HUES6 (cell line): ENCODE data around the gene ALKBH3.

ENCODE experiments used
- H3K27ac ChIP-seq: 2 replicates; pipeline ENCODE4 v1.7.0; 2013; ENCODE audit warnings: low read depth, mild to moderate bottlenecking, low read length, inconsistent platforms
- H3K27me3 ChIP-seq: 2 replicates; pipeline ENCODE4 v1.6.1; 2013; ENCODE audit warnings: low read length; ENCODE audit not compliant: control insufficient read depth, insufficient read depth
- H3K36me3 ChIP-seq: 2 replicates; pipeline ENCODE4 v1.6.1; 2013; ENCODE audit warnings: low read length; ENCODE audit not compliant: control insufficient read depth, insufficient read depth
- H3K4me1 ChIP-seq: 2 replicates; pipeline ENCODE4 v1.6.1; 2013; ENCODE audit warnings: low read length; ENCODE audit not compliant: control insufficient read depth, insufficient read depth
- H3K4me3 ChIP-seq: 2 replicates; pipeline ENCODE4 v1.5.1; 2013; ENCODE audit warnings: low read depth, low read length
- H3K9ac ChIP-seq: one replicate; pipeline ENCODE4 v1.6.1; 2013; ENCODE audit warnings: mild to moderate bottlenecking, low read length
- H3K9me3 ChIP-seq: 2 replicates; pipeline ENCODE4 v1.6.1; 2013; ENCODE audit warnings: low read depth, low read length; ENCODE audit not compliant: control insufficient read depth, insufficient read depth

ALKBH3 gene

GRCh38 chr11:43880640-43881159 lies at the start of gene ALKBH3:
TSS of gene ALKBH3 (plus strand) at chr11:43880831. CDS start at chr11:43882653, 1,822 bp downstream.
- Histone ChIP-seq H3K4me3 (peak within 1 kb of the TSS; percentile 65), H3K27me3 (peaks cover 24% of the 10 kb centered on the region), H3K36me3 (no peaks in the 10 kb centered on the region), H3K9me3 (no peaks in the 10 kb centered on the region), H3K4me1 (no peaks in the 10 kb centered on the region), H3K9ac (peak within 1 kb of the TSS; percentile 75), H3K27ac (no peak within 1 kb of the TSS)

- H3K36me3 ChIP-seq = peaks cover 24% of the 10 kb centered on the region
- no peaks in the 10 kb centered on the region for H3K4me1 ChIP-seq
- no peak overlapping the region for H3K4me3 ChIP-seq
- no peaks in the 10 kb centered on the region for H3K9me3 ChIP-seq
- no peak overlapping the region for H3K9ac ChIP-seq
- H3K27me3 ChIP-seq = no peaks in the 10 kb centered on the region
- H3K27ac ChIP-seq = 0 out of 2 replicates have a peak overlapping the region, but pooled peaks have one; percentile 15
Observed at GRCh38 chr11:43830928-43831440, 49.6 kb upstream of the ALKBH3 start.

- peaks cover 24% of the 10 kb centered on the region for H3K36me3 ChIP-seq
- no peak overlapping the region for H3K27ac ChIP-seq
- H3K27me3 ChIP-seq = no peaks in the 10 kb centered on the region
- H3K9me3 ChIP-seq = no peaks in the 10 kb centered on the region
- no peak overlapping the region for H3K9ac ChIP-seq
- no peaks in the 10 kb centered on the region for H3K4me1 ChIP-seq
- no peak overlapping the region for H3K4me3 ChIP-seq
Observed at GRCh38 chr11:43832536-43832935, 48.1 kb upstream of the ALKBH3 start.

GRCh38 chr11:43833657-43834073 lies 47.0 kb upstream of the ALKBH3 start:
- Histone ChIP-seq H3K4me1 (no peaks in the 10 kb centered on the region), H3K9me3 (no peaks in the 10 kb centered on the region), H3K27ac (no peak overlapping the region), H3K9ac (no peak overlapping the region), H3K27me3 (no peaks in the 10 kb centered on the region), H3K36me3 (peaks cover 34% of the 10 kb centered on the region), H3K4me3 (no peak overlapping the region)

GRCh38 chr11:43834286-43834685 lies 46.3 kb upstream of the ALKBH3 start:
- Histone ChIP-seq H3K4me3 (no peak overlapping the region), H3K27me3 (no peaks in the 10 kb centered on the region), H3K4me1 (no peaks in the 10 kb centered on the region), H3K36me3 (peaks cover 40% of the 10 kb centered on the region), H3K9ac (no peak overlapping the region), H3K27ac (no peak overlapping the region), H3K9me3 (no peaks in the 10 kb centered on the region)

GRCh38 chr11:43835104-43835503 lies 45.5 kb upstream of the ALKBH3 start:
- Histone ChIP-seq H3K4me3 (no peak overlapping the region), H3K4me1 (no peaks in the 10 kb centered on the region), H3K27me3 (no peaks in the 10 kb centered on the region), H3K9me3 (no peaks in the 10 kb centered on the region), H3K27ac (no peak overlapping the region), H3K9ac (no peak overlapping the region), H3K36me3 (peaks cover 45% of the 10 kb centered on the region)

GRCh38 chr11:43837879-43838278 lies 42.8 kb upstream of the ALKBH3 start:
- H3K4me3 ChIP-seq = no peak overlapping the region
- no peak overlapping the region for H3K9ac ChIP-seq
- H3K4me1 ChIP-seq = no peaks in the 10 kb centered on the region
- H3K27me3 ChIP-seq = no peaks in the 10 kb centered on the region
- no peak overlapping the region for H3K27ac ChIP-seq
- H3K9me3 ChIP-seq = no peaks in the 10 kb centered on the region
- peaks cover 45% of the 10 kb centered on the region for H3K36me3 ChIP-seq

- Histone ChIP-seq H3K27ac (no peak overlapping the region), H3K4me1 (no peaks in the 10 kb centered on the region), H3K4me3 (no peak overlapping the region), H3K27me3 (no peaks in the 10 kb centered on the region), H3K36me3 (peaks cover 40% of the 10 kb centered on the region), H3K9ac (no peak overlapping the region), H3K9me3 (no peaks in the 10 kb centered on the region)
Observed at GRCh38 chr11:43842021-43842420, 38.6 kb upstream of the ALKBH3 start.

- Histone ChIP-seq H3K36me3 (peaks cover 12% of the 10 kb centered on the region), H3K4me3 (no peak overlapping the region), H3K9ac (no peak overlapping the region), H3K9me3 (no peaks in the 10 kb centered on the region), H3K27me3 (no peaks in the 10 kb centered on the region), H3K4me1 (no peaks in the 10 kb centered on the region), H3K27ac (no peak overlapping the region)
Observed at GRCh38 chr11:43845816-43846215, 34.8 kb upstream of the ALKBH3 start.

GRCh38 chr11:43852057-43852636 lies 28.5 kb upstream of the ALKBH3 start:
- no peaks in the 10 kb centered on the region for H3K9me3 ChIP-seq
- no peak overlapping the region for H3K27ac ChIP-seq
- no peak overlapping the region for H3K9ac ChIP-seq
- peaks cover 21% of the 10 kb centered on the region for H3K36me3 ChIP-seq
- no peak overlapping the region for H3K4me3 ChIP-seq
- H3K27me3 ChIP-seq = no peaks in the 10 kb centered on the region
- peaks cover 5% of the 10 kb centered on the region for H3K4me1 ChIP-seq

- no peaks in the 10 kb centered on the region for H3K9me3 ChIP-seq
- H3K27me3 ChIP-seq = no peaks in the 10 kb centered on the region
- H3K36me3 ChIP-seq = peaks cover 21% of the 10 kb centered on the region
- H3K4me3 ChIP-seq = no peak overlapping the region
- H3K4me1 ChIP-seq = peaks cover 5% of the 10 kb centered on the region
- H3K9ac ChIP-seq = no peak overlapping the region
- no peak overlapping the region for H3K27ac ChIP-seq
Observed at GRCh38 chr11:43853781-43854180, 26.9 kb upstream of the ALKBH3 start.
